Activated naive CD4-positive, alpha-beta T cell treated with anti-CD3 and anti-CD28 coated beads, Interleukin-2, amount 10 ng/mL, durations not matched to agents 7 days and 5 days (primary cell): ENCODE data around the gene ZYX.

Source experiments
- CTCF ChIA-PET: fragments of 350-600 bp; sonication (Branson Sonifier 250); formaldehyde crosslinking; loops from one replicate; lab custom pipeline; 2021; ENCODE audit warnings: antibody characterized with exemption; lab: Charles Lee
- DNase-seq: peaks from one replicate; pipeline ENCODE4 v3.0.0-alpha.2; 2020
- H3K27ac Mint-ChIP-seq: one replicate; pipeline ENCODE4 v1.8.0; 2021; ENCODE audit warnings: mild to moderate bottlenecking, moderate library complexity, mixed read lengths
- H3K27me3 Mint-ChIP-seq: one replicate; pipeline ENCODE4 v1.8.0; 2021; ENCODE audit warnings: mild to moderate bottlenecking, mixed read lengths
- H3K36me3 Mint-ChIP-seq: one replicate; pipeline ENCODE4 v1.8.0; 2021; ENCODE audit warnings: mixed read lengths
- H3K4me1 Mint-ChIP-seq: one replicate; pipeline ENCODE4 v1.8.0; 2021; ENCODE audit warnings: mixed read lengths
- H3K4me3 Mint-ChIP-seq: one replicate; pipeline ENCODE4 v1.8.0; 2021; ENCODE audit warnings: mild to moderate bottlenecking, moderate library complexity, mixed read lengths
- H3K9me3 Mint-ChIP-seq: one replicate; pipeline ENCODE4 v1.8.0; 2021; ENCODE audit warnings: mixed read lengths

The ZYX gene

DNA sequence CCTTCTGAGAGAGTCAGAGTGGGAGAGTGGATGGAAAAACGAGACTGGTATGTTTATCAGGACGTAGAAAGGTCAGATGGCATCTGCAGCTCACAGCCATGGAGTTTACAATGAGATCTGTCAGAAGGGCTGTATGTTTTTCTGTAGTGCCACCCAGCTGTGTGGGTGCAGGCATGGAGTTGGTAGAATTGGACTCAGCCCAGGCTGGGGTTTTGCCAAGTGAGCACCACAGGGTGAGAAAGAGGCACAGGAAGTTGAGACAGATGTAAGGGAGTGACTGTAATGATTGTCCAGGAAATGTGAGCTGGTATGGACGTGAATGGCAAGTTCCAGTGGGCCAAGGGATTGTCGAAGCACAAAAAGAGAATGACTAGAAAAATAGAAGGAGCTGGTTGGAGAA lies 9.1 kb upstream of the ZYX start:
- DNase-seq, result peak; percentile 51
- Mint-ChIP-seq H3K36me3 (no peaks in the 10 kb centered on the region), H3K27ac (peak overlapping the region; percentile 60), H3K9me3 (no peaks in the 10 kb centered on the region), H3K4me1 (peaks cover 46% of the 10 kb centered on the region), H3K27me3 (peaks cover 22% of the 10 kb centered on the region), H3K4me3 (no peak overlapping the region)
- CTCF ChIA-PET, result interaction anchor here (0.8 to 3.1 kb wide), 7 partner anchors 12 to 784 kb away, joined by 3 to 10 read pairs (median 4); no protein-coding TSS in a partner anchor

- peaks cover 55% of the 10 kb centered on the region for H3K4me1 Mint-ChIP-seq
- no peak overlapping the region for H3K4me3 Mint-ChIP-seq
- no peak for DNase-seq
- no peaks in the 10 kb centered on the region for H3K36me3 Mint-ChIP-seq
- CTCF ChIA-PET, result no interaction called here
- no peak overlapping the region for H3K27ac Mint-ChIP-seq
- no peaks in the 10 kb centered on the region for H3K9me3 Mint-ChIP-seq
- peaks cover 10% of the 10 kb centered on the region for H3K27me3 Mint-ChIP-seq
Observed at GRCh38 chr7:143373255-143373794, 7.8 kb upstream of the ZYX start.

GRCh38 chr7:143374561-143374960 lies 6.6 kb upstream of the ZYX start:
- DNase-seq, result no peak
- Mint-ChIP-seq H3K4me3 (no peak overlapping the region), H3K27ac (peak overlapping the region; percentile 90), H3K36me3 (no peaks in the 10 kb centered on the region), H3K27me3 (peaks cover 6% of the 10 kb centered on the region), H3K9me3 (no peaks in the 10 kb centered on the region), H3K4me1 (peaks cover 67% of the 10 kb centered on the region)
- CTCF ChIA-PET, result interaction anchor here (0.7 to 2.3 kb wide), 3 partner anchors 64 to 134 kb away, joined by 3 to 9 read pairs (median 6); no protein-coding TSS in a partner anchor

DNA sequence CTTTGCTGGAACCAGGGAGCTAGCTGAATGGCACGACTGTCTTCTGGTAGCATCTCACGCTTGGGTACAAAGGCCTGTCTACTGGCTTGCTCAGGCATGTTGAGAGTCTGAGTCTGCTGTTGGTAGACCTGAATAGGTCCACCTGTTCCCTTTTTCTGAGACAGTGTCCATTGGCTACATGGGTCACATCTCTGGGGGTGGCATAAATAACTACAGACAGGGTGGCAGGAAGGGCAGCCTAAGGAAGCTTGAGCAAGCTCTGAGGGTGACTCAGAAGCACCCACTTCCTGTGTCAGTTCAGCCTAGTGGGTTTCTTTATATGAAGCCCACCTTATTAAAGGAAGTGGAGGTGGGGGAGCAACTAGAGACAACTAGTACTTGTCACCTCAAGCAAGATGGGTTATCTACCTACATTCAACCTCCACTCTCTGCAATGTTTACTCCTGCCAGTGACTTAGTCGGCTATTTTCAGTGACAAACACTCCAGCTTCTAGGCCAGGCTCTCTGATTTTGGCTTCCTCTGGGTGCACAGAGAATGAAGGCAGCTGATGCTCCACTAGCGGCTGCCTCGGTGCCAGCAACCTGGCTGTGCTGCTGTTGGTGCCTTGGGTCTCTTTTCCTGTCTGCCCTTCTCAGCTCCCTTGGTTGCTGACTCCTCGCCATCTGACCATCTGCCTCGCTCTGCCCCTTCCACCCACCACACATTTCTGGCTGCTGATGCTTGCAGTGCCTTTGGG lies 5.7 kb upstream of the ZYX start:
- Mint-ChIP-seq H3K36me3 (no peaks in the 10 kb centered on the region), H3K9me3 (no peaks in the 10 kb centered on the region), H3K4me3 (no peak overlapping the region), H3K27ac (peak overlapping the region; percentile 90), H3K4me1 (peaks cover 73% of the 10 kb centered on the region), H3K27me3 (no peaks in the 10 kb centered on the region)
- peak; percentile 55 for DNase-seq
- CTCF ChIA-PET, result interaction anchor here (0.8 to 2.3 kb wide), 9 partner anchors 9 to 135 kb away, joined by 3 to 9 read pairs (median 5); no protein-coding TSS in a partner anchor

DNA sequence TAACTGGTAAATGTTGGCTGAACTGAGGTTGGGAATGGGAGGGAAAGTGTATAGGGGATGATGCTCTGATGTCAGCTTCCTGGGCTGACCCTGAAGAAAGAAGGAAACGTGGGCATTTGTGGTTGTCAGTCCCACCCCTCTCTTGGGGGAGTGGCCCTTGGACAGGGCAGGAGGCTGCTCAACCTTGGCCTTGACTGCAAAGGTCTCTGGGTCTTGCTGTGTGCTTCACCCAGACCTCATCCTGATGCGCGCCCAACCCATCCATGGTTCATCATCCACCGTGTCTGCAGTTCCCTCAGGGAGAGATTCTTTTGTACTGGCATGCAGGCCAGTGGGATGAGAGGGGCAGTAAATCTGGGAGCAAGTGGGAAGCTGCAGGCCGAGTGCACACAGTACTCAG lies 4.7 kb upstream of the ZYX start:
- Mint-ChIP-seq H3K27me3 (no peaks in the 10 kb centered on the region), H3K9me3 (no peaks in the 10 kb centered on the region), H3K36me3 (no peaks in the 10 kb centered on the region), H3K4me1 (peaks cover 73% of the 10 kb centered on the region), H3K4me3 (no peak overlapping the region), H3K27ac (peak overlapping the region; percentile 29)
- CTCF ChIA-PET, result interaction anchor here (1.3 to 2.1 kb wide), 3 partner anchors 38 to 80 kb away, joined by 3 to 5 read pairs (median 5); no protein-coding TSS in a partner anchor
- no peak for DNase-seq

GRCh38 chr7:143379611-143380259 lies 1.4 kb upstream of the ZYX start:
- H3K9me3 Mint-ChIP-seq, result no peaks in the 10 kb centered on the region
- DNase-seq, result no peak
- H3K36me3 Mint-ChIP-seq, result peaks cover 7% of the 10 kb centered on the region
- peak overlapping the region; percentile 78 for H3K4me3 Mint-ChIP-seq
- peak overlapping the region; percentile 91 for H3K27ac Mint-ChIP-seq
- CTCF ChIA-PET, result interaction anchor here (0.6 to 3.4 kb wide), 21 partner anchors 9 to 357 kb away, joined by 3 to 38 read pairs (median 5); partner anchors contain the start of genes EPHA1 and GSTK1
- no peaks in the 10 kb centered on the region for H3K27me3 Mint-ChIP-seq
- peaks cover 49% of the 10 kb centered on the region for H3K4me1 Mint-ChIP-seq

GRCh38 chr7:143380260-143380645 lies 892 bp upstream of the ZYX start:
- Mint-ChIP-seq H3K27ac (peak overlapping the region; percentile 91), H3K36me3 (peaks cover 7% of the 10 kb centered on the region), H3K27me3 (no peaks in the 10 kb centered on the region), H3K4me1 (peaks cover 44% of the 10 kb centered on the region), H3K4me3 (peak overlapping the region; percentile 78), H3K9me3 (no peaks in the 10 kb centered on the region)
- CTCF ChIA-PET, result interaction anchor here (0.6 to 3.4 kb wide), 19 partner anchors 8 to 357 kb away, joined by 3 to 38 read pairs (median 5); partner anchors contain the start of genes EPHA1 and GSTK1
- peak; percentile 91 for DNase-seq

DNA sequence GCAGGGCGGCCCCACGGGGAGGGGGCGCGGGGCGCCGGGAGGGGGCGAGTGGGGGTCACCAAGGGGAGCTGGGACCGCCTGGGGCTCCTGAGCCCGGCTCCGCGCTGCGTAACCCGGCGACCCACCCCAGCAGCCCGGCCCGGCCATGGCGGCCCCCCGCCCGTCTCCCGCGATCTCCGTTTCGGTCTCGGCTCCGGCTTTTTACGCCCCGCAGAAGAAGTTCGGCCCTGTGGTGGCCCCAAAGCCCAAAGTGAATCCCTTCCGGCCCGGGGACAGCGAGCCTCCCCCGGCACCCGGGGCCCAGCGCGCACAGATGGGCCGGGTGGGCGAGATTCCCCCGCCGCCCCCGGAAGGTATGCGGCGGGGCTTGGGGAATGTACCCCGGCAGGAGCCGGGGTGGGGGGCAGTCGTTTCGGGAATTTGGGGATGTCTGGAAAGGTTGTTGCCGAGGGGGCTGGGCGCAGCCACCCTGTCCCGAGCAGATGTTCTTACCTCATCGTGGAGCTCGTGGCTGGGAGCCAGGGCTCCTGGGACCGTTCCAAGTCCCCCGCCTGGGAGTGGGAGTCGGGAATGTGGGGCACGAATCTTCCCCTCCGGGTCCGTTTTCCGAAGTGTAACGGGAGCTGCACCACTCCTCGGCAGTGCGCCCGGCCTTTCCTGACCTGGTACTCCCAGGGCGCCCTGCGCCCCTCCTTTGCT lies 431 bp downstream of the ZYX start:
- Mint-ChIP-seq H3K4me1 (peaks cover 30% of the 10 kb centered on the region), H3K36me3 (peaks cover 7% of the 10 kb centered on the region), H3K4me3 (peak overlapping the region; percentile 67), H3K27ac (peak overlapping the region; percentile 69), H3K9me3 (no peaks in the 10 kb centered on the region), H3K27me3 (no peaks in the 10 kb centered on the region)
- CTCF ChIA-PET, result interaction anchor here (3.4 kb wide), 1 partner anchor 34 kb away, joined by 38 read pairs; no protein-coding TSS in a partner anchor
- no peak for DNase-seq

DNA sequence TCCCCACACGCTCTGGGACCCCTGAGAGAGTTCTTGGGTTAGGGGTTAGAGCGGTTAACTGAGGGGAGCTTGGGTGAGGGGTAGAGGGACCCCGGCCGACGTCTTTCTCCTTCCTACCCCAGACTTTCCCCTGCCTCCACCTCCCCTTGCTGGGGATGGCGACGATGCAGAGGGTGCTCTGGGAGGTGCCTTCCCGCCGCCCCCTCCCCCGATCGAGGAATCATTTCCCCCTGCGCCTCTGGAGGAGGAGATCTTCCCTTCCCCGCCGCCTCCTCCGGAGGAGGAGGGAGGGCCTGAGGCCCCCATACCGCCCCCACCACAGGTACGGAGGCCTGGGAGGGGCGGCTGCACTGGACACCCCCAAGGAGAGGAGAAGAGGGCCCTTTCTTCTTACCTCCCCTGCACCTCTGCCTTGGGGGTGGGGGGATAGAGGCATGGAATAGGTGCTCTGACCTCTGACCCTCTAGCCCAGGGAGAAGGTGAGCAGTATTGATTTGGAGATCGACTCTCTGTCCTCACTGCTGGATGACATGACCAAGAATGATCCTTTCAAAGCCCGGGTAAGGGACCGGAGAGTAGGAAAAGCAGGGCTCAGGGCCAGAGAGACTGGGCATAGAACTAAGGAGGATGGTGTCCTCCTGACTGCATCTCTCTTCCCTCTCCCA lies 1.1 kb downstream of the ZYX start:
- Mint-ChIP-seq H3K27ac (peak overlapping the region; percentile 69), H3K27me3 (no peaks in the 10 kb centered on the region), H3K36me3 (peaks cover 7% of the 10 kb centered on the region), H3K4me1 (peaks cover 25% of the 10 kb centered on the region), H3K4me3 (peak overlapping the region; percentile 67), H3K9me3 (no peaks in the 10 kb centered on the region)
- DNase-seq, result no peak
- CTCF ChIA-PET, result no interaction called here

GRCh38 chr7:143382791-143383641 lies 1.9 kb downstream of the ZYX start:
- Mint-ChIP-seq H3K27me3 (no peaks in the 10 kb centered on the region), H3K36me3 (peaks cover 10% of the 10 kb centered on the region), H3K4me1 (peaks cover 21% of the 10 kb centered on the region), H3K9me3 (no peaks in the 10 kb centered on the region), H3K4me3 (peak overlapping the region; percentile 67), H3K27ac (peak overlapping the region; percentile 25)
- CTCF ChIA-PET, result interaction anchor here (1.4 to 2.5 kb wide), 3 partner anchors 8 to 34 kb away, joined by 3 to 11 read pairs (median 7); no protein-coding TSS in a partner anchor
- no peak for DNase-seq

GRCh38 chr7:143383642-143383957 lies 2.5 kb downstream of the ZYX start:
- H3K4me1 Mint-ChIP-seq, result peaks cover 15% of the 10 kb centered on the region
- no peaks in the 10 kb centered on the region for H3K9me3 Mint-ChIP-seq
- H3K27ac Mint-ChIP-seq, result no peak overlapping the region
- H3K4me3 Mint-ChIP-seq, result peak overlapping the region; percentile 67
- CTCF ChIA-PET, result interaction anchor here (0.9 to 2.5 kb wide), 6 partner anchors 8 to 143 kb away, joined by 3 to 11 read pairs (median 6); no protein-coding TSS in a partner anchor
- no peaks in the 10 kb centered on the region for H3K27me3 Mint-ChIP-seq
- H3K36me3 Mint-ChIP-seq, result peaks cover 10% of the 10 kb centered on the region
- no peak for DNase-seq

GRCh38 chr7:143384148-143384547 lies 3.0 kb downstream of the ZYX start:
- DNase-seq, result no peak
- no peak overlapping the region for H3K27ac Mint-ChIP-seq
- peaks cover 12% of the 10 kb centered on the region for H3K4me1 Mint-ChIP-seq

More at GRCh38 chr7:143384148-143384547, 3.0 kb downstream of the ZYX start:
- CTCF ChIA-PET, result interaction anchor here (0.9 to 2.5 kb wide), 8 partner anchors 9 to 144 kb away, joined by 3 to 11 read pairs (median 4); no protein-coding TSS in a partner anchor
- no peaks in the 10 kb centered on the region for H3K9me3 Mint-ChIP-seq
- H3K4me3 Mint-ChIP-seq, result no peak overlapping the region
- no peaks in the 10 kb centered on the region for H3K27me3 Mint-ChIP-seq
- peaks cover 13% of the 10 kb centered on the region for H3K36me3 Mint-ChIP-seq
